OCI-LY1 (cell line): ENCODE data around the gene EHMT2.

Experiments used
- H2AFZ ChIP-seq: fragments of 200-600 bp; sonication (generic), shearing (Covaris generic); 2 replicates; pipeline ENCODE4 v1.6.0; 2014; ENCODE audit warnings: antibody characterized with exemption, mild to moderate bottlenecking, low read length
- H3F3A ChIP-seq: fragments of 200-600 bp; sonication (generic), shearing (Covaris generic); 2 replicates; pipeline ENCODE4 v1.6.0; 2014; ENCODE audit warnings: mild to moderate bottlenecking, antibody characterized with exemption, low read length, moderate library complexity; ENCODE audit not compliant: insufficient read depth
- H3K27ac ChIP-seq: fragments of 200-600 bp; sonication (generic); 2 replicates; pipeline ENCODE4 v1.5.1; 2014; ENCODE audit warnings: low read length, mixed run types, mild to moderate bottlenecking, low read depth; ENCODE audit not compliant: poor library complexity, severe bottlenecking
- H3K27me3 ChIP-seq: fragments of 200-600 bp; sonication (generic); 2 replicates; pipeline ENCODE4 v1.6.0; 2014; ENCODE audit warnings: antibody characterized with exemption, mild to moderate bottlenecking, low read length, moderate library complexity; ENCODE audit not compliant: insufficient read depth
- H3K36me3 ChIP-seq: fragments of 200-600 bp; sonication (generic); 2 replicates; pipeline ENCODE4 v1.6.1; 2014; ENCODE audit warnings: mild to moderate bottlenecking, antibody characterized with exemption, low read length, moderate library complexity, mixed read lengths; ENCODE audit not compliant: insufficient read depth
- H3K4me1 ChIP-seq: fragments of 200-600 bp; sonication (generic); 2 replicates; pipeline ENCODE4 v1.5.1; 2014; ENCODE audit warnings: mild to moderate bottlenecking, low read length, moderate library complexity; ENCODE audit not compliant: insufficient read depth, severe bottlenecking
- H3K4me2 ChIP-seq: fragments of 200-600 bp; sonication (generic), shearing (Covaris generic); 2 replicates; pipeline ENCODE4 v1.6.1; 2014; ENCODE audit warnings: low read length
- H3K4me3 ChIP-seq: fragments of 200-600 bp; sonication (generic); 2 replicates; pipeline ENCODE4 v1.5.1; 2014; ENCODE audit warnings: low read length, low read depth, mild to moderate bottlenecking, mixed read lengths; ENCODE audit not compliant: poor library complexity, severe bottlenecking
- H3K79me2 ChIP-seq: fragments of 200-600 bp; shearing (Covaris generic); 2 replicates; pipeline ENCODE4 v1.6.1; 2016; ENCODE audit warnings: mixed run types, low read length, mixed read lengths; ENCODE audit not compliant: insufficient read depth
- H3K9ac ChIP-seq: fragments of 200-600 bp; sonication (generic), shearing (Covaris generic); 2 replicates; pipeline ENCODE4 v1.6.1; 2014; ENCODE audit warnings: mild to moderate bottlenecking, low read length, mixed read lengths
- H3K9me2 ChIP-seq: fragments of 200-600 bp; sonication (generic), shearing (Covaris generic); 2 replicates; pipeline ENCODE4 v1.6.1; 2014; ENCODE audit warnings: low read depth, mild to moderate bottlenecking, low read length, mixed read lengths
- H3K9me3 ChIP-seq: fragments of 200-600 bp; shearing (Covaris generic); 2 replicates; pipeline ENCODE4 v1.6.1; 2014; ENCODE audit warnings: low read length, mixed read lengths
- H4K20me1 ChIP-seq: fragments of 200-600 bp; sonication (generic), shearing (Covaris generic); 2 replicates; pipeline ENCODE4 v1.6.0; 2016; ENCODE audit warnings: mild to moderate bottlenecking, low read length; ENCODE audit not compliant: insufficient read depth
- EZH2 ChIP-seq: fragments of 200-600 bp; sonication (generic), shearing (Covaris generic); IDR thresholded peaks from 2 replicates; pipeline ENCODE4 v1.8.0; 2017; ENCODE audit warnings: borderline replicate concordance, mixed run types, mild to moderate bottlenecking, antibody characterized with exemption, low read length, moderate library complexity, mixed read lengths
- TF ChIP-seq, protein P1 (sequence below): fragments of 200-600 bp; sonication (generic), shearing (Covaris generic); IDR thresholded peaks from 2 replicates; pipeline ENCODE4 v1.5.1; 2017; ENCODE audit warnings: mild to moderate bottlenecking, antibody characterized with exemption, low read length, moderate library complexity, mixed read lengths

The EHMT2 gene

DNA sequence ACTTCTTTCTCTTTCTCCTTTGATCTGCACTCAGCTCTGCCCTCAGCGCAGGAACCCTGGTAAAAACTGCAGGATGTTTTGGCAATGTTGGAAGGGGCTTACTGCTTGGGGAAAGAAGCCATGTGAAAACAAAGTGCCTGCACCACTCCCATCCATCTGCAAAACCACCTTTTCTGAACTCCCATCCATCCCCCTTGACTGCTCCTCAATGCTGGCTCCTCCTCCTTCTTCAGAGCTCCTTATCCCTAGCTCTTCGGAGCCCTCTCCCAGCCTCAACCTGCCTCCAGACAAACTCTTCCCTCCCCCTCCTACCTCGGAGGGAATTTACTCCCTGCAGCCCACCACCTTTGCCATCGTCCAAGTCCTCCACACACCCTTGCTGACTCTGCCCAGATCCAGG, 8.6 kb upstream of the EHMT2 start:
- Histone ChIP-seq H3K4me1 (peaks cover 9% of the 10 kb centered on the region), H2AFZ (no peak overlapping the region), H3K27ac (no peak overlapping the region), H4K20me1 (no peaks in the 10 kb centered on the region), H3K9me2 (no peaks in the 10 kb centered on the region), H3F3A (no peaks in the 10 kb centered on the region), H3K4me2 (no peak overlapping the region), H3K9ac (no peak overlapping the region), H3K9me3 (no peaks in the 10 kb centered on the region), H3K27me3 (no peaks in the 10 kb centered on the region), H3K4me3 (no peak overlapping the region), H3K79me2 (no peaks in the 10 kb centered on the region), H3K36me3 (no peaks in the 10 kb centered on the region)
- TF ChIP-seq, protein P1, sequence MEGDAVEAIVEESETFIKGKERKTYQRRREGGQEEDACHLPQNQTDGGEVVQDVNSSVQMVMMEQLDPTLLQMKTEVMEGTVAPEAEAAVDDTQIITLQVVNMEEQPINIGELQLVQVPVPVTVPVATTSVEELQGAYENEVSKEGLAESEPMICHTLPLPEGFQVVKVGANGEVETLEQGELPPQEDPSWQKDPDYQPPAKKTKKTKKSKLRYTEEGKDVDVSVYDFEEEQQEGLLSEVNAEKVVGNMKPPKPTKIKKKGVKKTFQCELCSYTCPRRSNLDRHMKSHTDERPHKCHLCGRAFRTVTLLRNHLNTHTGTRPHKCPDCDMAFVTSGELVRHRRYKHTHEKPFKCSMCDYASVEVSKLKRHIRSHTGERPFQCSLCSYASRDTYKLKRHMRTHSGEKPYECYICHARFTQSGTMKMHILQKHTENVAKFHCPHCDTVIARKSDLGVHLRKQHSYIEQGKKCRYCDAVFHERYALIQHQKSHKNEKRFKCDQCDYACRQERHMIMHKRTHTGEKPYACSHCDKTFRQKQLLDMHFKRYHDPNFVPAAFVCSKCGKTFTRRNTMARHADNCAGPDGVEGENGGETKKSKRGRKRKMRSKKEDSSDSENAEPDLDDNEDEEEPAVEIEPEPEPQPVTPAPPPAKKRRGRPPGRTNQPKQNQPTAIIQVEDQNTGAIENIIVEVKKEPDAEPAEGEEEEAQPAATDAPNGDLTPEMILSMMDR: no peak
- no peak for TF ChIP-seq EZH2

DNA sequence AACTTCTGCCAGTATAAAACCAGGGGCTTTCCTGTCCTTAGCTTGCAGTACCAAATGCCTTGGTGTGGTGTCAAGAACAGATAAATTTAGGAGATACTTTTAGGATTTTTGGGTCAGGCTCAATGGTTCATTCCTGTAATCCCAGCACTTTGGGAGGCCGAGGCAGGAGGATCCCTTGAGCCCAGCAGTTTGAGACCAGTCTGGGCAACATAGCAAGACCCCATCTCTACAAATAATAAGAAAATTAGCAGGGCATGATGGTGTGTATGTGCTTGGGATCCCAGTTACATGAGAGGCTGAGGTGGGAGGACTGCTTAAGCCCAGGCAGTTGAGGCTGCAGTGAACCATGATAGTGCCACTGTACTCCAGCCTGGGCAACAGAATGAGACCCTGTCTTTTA, 7.5 kb upstream of the EHMT2 start:
- TF ChIP-seq EZH2: no peak
- TF ChIP-seq, protein P1: no peak
- H3K9me2 ChIP-seq: no peaks in the 10 kb centered on the region

DNA sequence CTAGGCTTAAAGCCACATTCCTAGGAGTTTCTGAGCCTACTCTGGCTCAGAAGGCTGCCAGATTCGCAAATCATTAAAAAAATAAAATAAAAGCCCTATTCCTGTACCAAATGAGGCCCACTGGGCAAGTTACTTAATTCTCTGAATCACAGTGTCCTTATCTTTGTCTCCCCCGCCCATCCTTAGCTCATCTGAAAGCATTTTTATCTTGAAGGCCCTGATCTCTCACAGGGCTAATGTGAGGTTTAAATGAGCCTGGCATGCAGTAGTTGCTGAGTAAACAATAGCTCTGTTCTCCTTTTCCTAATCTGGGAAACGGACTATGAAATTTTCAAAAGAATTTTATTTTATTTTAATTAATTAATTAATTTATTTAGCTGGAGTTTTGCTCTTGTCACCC, 6.5 kb upstream of the EHMT2 start:
- Histone ChIP-seq H2AFZ (no peak overlapping the region), H3K27me3 (no peaks in the 10 kb centered on the region), H3K4me2 (no peak overlapping the region), H3K79me2 (no peaks in the 10 kb centered on the region), H3K4me1 (peaks cover 28% of the 10 kb centered on the region), H3K4me3 (no peak overlapping the region), H3K36me3 (no peaks in the 10 kb centered on the region), H4K20me1 (no peaks in the 10 kb centered on the region), H3K9ac (no peak overlapping the region), H3F3A (no peaks in the 10 kb centered on the region), H3K9me3 (no peaks in the 10 kb centered on the region), H3K9me2 (no peaks in the 10 kb centered on the region), H3K27ac (no peak overlapping the region)
- no peak for TF ChIP-seq EZH2
- TF ChIP-seq, protein P1: no peak

More for the DNA sequence above, 7.5 kb upstream of the EHMT2 start:
- Histone ChIP-seq H3K9ac (no peak overlapping the region), H3K27me3 (no peaks in the 10 kb centered on the region), H3F3A (no peaks in the 10 kb centered on the region), H3K36me3 (no peaks in the 10 kb centered on the region), H3K4me2 (no peak overlapping the region), H3K4me1 (peaks cover 17% of the 10 kb centered on the region), H2AFZ (no peak overlapping the region), H3K9me3 (no peaks in the 10 kb centered on the region), H3K79me2 (no peaks in the 10 kb centered on the region), H4K20me1 (no peaks in the 10 kb centered on the region), H3K27ac (no peak overlapping the region), H3K4me3 (no peak overlapping the region)
